ENCODE data around the gene DOK1.

DOK1 gene

GRCh38 chr2:74571058-74571457, 16.5 kb downstream of the DOK1 start:
- DNase-seq (ENCODE audit: low read depth), result no peak

DNA sequence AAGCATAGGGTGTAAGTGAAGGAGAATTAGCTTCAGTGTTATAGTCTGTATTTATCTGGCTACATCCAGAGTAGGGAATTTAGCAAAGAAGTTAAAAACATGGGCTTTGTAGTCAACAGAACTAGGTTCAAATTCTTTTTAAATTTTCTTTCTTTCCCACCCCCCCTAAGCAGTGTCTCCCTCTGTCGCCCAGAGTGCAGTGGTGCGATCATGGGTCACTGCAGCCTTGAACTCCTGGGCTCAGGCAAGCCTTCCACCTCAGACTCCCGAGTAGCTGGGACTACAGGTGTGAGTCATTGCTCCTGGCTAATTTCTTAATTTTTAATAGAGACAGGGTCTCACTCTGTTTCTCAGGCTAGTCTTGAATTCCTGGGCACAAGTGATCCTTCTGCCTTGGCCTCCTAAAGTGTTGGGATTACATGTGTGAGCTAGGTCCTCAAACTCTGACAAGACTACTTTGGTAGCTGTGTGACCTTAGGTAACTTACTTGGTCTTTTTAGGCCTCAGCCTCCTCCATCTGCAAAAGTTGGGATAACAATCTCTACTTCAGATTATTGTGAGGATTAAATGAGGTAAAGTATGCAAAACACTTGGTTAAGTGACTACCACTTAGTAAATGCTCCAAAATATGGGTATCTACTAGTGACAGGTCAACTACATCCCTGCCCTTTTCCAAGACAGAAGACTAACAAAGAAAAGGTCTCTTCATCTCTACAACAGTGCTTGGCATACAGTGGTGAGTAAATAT, 17.8 kb downstream of the DOK1 start:
- no peak for DNase-seq (ENCODE audit: low read depth)

DNA sequence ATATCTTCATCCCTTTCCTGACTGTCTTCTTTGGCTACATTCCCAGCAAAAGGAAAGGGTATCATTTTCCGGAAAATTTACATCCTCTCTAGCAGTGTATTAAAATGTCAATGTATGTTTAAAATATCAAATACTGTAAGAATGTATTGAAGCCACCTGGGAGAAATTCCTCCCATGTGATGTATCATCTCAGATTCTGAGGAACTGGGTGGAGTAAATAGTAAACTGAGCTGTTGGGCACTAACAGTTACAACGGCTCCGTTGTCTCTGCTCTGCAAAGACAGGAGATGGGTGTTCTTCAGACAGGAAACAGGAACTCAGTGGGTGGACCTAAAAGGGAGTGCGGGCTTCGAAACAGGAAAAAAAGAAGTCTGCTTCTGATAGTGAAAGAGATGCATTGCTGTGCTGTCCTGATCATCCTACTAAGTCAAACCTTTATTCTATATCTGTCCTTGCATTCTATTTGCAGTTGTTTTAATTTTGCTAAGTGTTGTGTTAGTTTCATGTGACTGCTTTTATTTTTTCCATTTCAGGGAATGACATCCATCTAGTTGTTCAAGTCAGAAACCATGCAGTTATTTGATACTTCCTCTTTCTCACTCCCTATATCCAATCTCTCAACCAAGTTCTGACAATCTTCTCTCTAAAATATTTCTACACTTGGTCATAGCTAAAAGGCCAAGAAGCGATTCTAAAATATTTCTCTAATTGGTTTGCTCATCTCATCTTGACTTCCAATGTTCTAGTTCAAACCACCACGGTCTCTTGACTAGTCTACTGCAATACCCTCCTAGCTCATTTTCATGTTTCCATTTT, 19.4 kb downstream of the DOK1 start:
- DNase-seq (ENCODE audit: low read depth), result peak; percentile 85

DNA sequence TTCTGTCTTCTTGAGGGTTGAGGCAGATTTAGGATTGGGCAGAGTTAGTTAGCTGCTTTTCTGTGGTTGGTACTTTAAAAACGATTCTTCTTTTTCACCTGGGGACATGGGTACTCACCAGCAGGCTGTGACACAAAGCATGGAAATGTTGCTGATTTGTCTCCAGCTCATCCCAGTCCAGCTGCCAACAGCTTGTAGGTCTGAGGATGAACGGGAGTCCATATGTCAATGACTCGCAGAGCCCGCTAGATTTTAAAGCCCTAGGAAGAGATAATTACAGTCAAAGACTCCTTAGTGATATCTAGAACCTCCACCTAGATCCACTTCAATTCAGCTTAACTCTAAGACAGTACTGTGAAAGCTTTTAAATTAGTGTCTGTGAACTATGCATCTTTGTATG, 20.8 kb downstream of the DOK1 start:
- DNase-seq (ENCODE audit: low read depth), result no peak

DNA sequence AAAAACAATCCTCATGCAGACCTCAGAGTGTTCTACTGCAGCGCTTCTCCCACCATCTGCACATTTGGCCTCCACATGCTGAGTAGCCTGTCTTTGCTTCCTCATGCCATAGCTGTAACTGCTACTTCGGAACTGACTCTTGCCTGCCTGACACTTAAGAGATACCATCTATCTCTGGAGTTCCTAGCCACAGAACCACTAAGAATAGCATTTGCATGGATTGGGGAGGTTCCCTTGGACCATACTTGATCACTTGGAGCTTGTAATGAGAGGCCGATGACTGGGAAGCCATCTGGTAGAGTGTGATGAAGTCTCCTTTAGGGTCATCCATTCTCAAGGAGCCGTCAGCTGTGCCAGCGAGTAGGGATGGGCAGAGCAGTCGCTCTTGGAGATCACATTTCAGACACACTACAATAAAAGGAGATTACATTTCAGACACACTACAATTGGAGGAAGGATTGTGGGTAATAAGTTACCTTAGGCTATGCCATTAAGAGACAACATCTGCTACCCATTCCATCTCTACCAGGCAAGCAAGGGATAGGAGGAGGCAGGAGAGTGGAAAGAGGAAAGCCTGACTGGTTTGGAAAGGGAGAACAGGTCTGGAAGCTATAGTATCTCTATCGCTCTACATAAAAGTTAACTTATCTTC, 21.8 kb downstream of the DOK1 start:
- no peak for DNase-seq (ENCODE audit: low read depth)

DNA sequence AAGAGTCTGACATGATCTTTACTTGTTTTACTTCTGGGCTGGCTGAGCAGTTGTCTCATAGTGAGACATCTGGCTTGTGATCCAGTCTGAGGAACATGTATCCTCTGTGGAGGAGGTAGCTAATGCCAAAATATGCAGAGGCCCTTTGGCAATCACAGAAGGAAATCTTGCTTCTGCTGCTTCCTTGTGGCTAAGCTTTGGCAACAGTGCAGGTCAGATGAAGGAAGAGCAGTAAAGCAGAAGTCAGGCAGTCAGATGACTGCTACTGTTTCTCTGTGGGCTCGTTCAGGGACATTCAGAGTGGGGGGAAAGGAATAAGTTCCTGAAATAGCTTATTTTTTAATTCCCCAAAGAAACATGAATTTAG, 22.3 kb downstream of the DOK1 start:
- peak; percentile 77 for DNase-seq (ENCODE audit: low read depth)

DNA sequence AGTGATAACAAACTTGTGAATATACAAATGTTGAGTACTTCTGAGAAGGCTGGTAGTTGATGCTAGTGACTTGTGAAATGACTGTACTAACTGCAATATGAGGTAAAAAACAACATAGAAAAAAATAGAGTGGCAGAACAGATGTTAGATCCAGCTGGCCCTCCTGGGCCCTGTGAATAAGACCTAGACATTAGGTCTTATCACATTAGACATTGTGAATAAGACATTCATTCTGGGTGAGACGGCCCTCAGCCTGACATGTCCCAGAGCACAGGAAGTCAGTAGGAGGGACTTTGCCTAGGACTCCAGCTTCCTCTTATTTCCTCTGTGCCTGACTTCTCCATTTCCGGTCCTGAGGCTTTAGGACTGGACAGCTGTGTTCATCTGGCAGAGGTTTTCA, 22.9 kb downstream of the DOK1 start:
- DNase-seq (ENCODE audit: low read depth), result no peak

GRCh38 chr2:74578408-74578807, 23.9 kb downstream of the DOK1 start:
- DNase-seq (ENCODE audit: low read depth), result no peak

DNA sequence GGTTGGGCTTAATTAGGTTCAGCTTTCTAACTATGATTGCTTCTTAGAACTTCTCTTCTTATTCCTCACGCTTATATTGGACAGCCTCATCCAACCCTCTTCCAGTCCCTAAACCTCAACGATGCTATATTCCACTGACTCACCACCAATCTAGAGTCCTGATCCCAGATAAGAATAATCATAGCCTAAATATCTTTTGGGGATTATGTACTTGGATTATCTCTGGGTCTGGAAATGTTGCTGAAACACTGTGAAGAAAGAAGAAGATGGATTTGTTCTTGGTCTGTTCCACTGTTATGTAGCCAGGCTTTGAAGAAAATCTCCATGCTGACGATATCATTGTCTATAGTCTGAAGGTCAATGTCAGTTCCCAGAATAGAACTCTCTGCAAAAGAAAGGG, 26.9 kb downstream of the DOK1 start:
- DNase-seq (ENCODE audit: low read depth), result no peak

GRCh38 chr2:74582184-74582583, 27.7 kb downstream of the DOK1 start:
- DNase-seq (ENCODE audit: low read depth), result no peak

GRCh38 chr2:74583504-74583903, 29.0 kb downstream of the DOK1 start:
- peak; percentile 60 for DNase-seq (ENCODE audit: low read depth)

DNA sequence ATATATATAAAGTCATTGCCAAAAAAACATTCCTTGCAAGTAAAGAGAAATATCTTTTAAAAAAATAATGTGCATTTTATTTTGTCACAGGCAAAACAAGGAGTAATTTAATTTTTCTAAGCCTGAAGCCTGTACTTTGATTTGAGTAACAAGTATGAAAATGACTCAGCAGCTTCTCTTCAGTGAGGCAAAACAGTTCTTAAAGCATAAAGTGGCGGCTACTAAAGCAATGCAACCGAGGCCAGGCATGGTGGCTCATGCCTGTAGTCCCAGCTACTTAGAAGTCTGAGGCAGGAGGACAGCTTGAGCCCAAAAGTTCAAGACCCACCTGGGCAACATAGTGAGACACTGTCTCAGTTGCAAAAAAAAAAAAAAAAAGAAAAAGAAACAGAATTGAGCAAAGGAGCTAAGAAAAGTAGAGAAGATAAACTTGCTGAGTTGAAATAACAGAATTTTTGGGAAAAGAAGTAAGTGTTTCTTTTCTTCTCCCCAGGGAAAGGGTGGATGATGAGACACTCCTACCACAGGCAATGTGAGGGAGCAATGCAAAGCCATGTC, 29.6 kb downstream of the DOK1 start:
- peak; percentile 65 for DNase-seq (ENCODE audit: low read depth)

DNA sequence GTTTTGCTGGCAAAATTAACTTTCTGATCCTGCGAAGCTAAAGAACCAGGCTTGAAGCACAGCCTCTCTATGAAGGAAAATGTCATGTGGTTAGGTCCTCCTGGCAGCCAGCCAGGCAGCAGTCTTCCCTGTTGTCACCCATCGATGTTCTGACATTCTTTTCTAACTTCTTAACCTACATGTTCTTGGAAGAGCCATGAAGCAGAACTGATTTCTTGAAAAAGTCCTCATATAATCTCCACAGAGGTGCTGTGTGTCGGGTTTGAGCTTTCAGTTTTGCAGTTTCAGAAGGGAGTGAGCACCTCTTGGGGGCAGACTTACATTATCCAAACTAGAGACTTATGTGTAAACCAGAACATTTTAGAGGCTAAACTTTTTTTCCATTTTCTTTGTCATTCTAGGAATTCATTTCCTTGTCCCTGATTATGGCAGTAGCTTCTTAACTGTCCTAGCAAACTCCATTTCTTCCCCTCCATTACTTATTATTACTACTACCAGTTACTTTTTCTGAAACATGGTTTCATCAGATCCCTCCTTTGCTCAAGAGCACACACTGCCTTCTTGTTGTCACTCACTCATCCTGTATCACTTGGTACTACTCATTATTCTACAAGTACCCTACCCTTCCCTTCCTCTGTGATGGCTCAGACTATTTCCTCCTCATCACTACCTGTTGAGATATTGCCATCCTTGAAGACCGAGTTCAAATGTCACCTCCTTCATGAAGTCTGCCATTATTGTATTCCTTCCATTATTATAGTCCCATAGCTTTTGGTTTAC, 31.1 kb downstream of the DOK1 start:
- no peak for DNase-seq (ENCODE audit: low read depth)

GRCh38 chr2:74587664-74588277, 33.3 kb downstream of the DOK1 start:
- peak; percentile 73 for DNase-seq (ENCODE audit: low read depth)

GRCh38 chr2:74588664-74589063, 34.1 kb downstream of the DOK1 start:
- no peak for DNase-seq (ENCODE audit: low read depth)

GRCh38 chr2:74593826-74594772, 39.6 kb downstream of the DOK1 start:
- no peak for DNase-seq (ENCODE audit: low read depth)

GRCh38 chr2:74596584-74596983, 42.1 kb downstream of the DOK1 start:
- no peak for DNase-seq (ENCODE audit: low read depth)

GRCh38 chr2:74597410-74597809, 42.9 kb downstream of the DOK1 start:
- DNase-seq (ENCODE audit: low read depth), result no peak

DNA sequence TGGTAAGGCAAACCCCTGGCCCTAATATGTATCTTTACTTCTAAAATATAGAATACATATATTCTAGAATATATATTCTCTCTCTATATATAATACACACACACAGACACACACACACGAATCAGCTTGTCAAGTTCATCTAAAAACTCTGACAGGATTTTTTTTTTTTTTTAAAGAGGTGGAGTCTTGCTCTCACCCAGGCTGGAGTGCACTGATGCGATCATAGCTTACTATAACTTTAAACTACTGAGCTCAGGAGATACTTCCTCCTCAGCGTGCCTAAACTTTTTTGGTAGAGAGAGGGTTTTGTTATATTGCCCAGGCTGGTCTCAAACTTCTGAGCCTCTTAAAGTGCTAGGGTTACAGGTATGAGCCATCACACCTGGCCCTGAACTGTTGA, 45.2 kb downstream of the DOK1 start:
- no peak for DNase-seq (ENCODE audit: low read depth)

- peak; percentile 63 for DNase-seq (ENCODE audit: low read depth)
These were observed 48.2 kb downstream of the DOK1 start for GRCh38 chr2:74602586-74603281.

Measured in iris pigment epithelial cell (primary cell).